Superior temporal gyrus (tissue), 1 donor: ENCODE results near the gene POLRMT.
A peak's percentile ranks its signal among the peaks of the same experiment; 100 is the strongest.
"Not testable (repeated sequence)": the region's sequence is repeated elsewhere in the genome, so short reads cannot be mapped to it uniquely, and the experiment has no call there.

Experiments used
- DNase-seq: peaks from one replicate; pipeline ENCODE4 v3.0.0-alpha.2; 2016; ENCODE audit errors: extremely low spot score

Gene POLRMT

DNA sequence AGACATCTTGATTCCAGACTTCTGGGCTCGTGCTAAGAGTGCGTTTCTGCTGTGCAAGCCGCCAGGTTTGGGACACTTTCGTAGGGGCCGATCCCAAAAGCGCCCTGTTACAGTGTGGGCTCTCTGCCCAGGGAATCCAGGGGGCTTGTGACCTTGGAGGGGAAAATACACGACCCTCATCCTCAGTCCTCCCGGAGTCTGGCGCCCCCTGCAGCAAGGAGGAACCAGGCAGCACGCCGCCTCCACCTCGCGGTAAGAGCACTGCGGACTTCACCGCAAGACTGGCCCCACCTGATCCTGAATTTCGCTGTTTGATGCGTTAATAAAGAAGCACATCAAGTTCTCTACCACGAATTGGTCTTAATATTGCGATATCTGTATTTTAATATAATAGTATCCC, 5.2 kb downstream of the POLRMT start:
- no peak for DNase-seq

DNA sequence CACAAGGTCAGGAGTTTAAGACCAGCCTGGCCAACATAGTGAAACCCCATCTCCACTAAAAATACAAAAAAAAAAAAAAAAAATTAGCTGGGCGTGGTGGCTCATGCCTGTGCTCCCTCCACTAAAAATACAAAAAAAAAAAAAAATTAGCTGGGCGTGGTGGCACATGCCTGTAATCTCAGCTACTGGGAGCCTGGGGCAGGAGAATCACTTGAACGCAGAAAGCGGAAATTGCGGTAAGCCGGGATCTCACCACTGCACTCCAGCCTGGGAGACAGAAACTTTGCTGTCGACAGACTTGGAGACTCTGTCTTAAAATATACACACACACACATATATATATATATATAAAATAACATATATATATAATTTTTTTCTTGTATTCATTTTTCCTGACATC, 6.8 kb downstream of the POLRMT start:
- not testable (repeated sequence) for DNase-seq

DNA sequence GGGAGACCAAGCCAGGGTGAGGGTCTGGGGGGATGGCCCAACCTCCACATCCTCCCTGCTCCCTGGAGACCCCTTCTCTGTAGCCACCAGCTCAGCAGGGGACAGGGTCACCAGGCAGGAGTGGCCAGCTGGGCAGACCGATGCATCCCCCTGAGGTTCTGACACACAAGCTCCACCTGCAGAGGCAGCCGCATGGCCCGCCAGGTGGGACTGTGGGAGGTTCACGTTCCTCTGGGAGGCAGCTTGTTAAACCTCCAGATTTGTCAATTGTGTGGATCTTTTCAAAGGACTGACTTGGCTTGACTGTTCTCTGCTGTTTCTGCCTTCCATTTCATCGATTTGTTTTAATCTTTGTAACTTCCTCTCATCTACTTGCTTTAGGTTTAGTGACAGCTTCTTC, 8.1 kb downstream of the POLRMT start:
- no peak for DNase-seq

- no peak for DNase-seq
Measured at GRCh38 chr19:624433-625109, 8.8 kb downstream of the POLRMT start.

DNA sequence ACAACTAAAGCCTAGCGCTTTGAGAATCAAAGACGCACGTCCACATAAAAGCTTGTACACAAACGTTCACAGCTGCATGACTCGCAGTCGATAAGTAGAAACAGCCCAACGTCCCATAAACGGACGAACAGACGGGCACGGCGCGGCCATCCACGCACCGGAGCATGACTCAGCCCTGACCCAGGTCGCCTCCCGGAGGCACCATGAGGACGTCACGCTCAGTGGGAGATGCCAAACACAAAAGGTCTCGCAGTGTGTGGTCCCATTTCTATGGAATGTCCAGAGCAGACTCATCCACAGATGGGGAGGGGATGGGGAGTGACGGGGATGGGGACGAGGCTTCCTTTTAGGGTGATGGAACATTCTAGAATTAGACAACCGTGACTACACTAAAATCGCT, 9.4 kb downstream of the POLRMT start:
- no peak for DNase-seq

DNA sequence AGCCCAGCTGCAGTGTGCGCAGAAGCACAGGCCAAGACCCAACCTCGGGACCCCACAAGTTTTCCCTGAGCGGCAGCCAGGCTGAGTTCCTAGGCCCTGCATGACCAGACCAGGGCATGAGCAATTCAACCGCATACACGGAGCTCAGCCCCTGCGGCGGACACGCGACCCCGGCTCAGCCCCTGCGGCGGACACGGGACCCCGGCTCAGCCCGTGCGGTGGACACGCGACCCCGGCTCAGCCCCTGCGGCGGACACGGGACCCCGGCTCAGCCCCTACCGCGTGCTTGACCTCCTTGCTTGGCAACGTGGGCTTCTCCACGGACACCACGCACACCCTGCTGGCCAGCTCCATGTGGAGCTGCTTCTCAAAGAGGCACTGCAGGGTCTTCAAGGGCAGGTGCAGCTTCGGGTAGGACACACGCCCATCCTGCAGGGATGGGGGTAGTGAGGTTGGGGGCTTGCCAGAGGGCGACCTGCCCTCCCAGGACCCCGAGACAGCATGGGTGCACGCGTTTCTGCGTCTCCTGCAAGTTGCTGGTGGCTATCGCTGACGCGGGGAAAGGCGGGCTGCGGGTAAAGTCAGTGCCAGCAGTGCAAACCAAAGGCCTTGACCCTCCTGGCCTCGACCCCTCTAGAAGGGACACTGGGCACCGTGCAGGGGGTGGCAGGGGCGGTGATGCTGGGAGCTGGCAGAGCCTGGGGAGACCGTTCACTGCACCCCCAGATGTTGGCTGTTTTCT, 10.0 kb downstream of the POLRMT start:
- no peak for DNase-seq

- no peak for DNase-seq
Measured at GRCh38 chr19:622666-623065, 10.7 kb downstream of the POLRMT start.

GRCh38 chr19:621819-622218, 11.5 kb downstream of the POLRMT start:
- DNase-seq: no peak

DNA sequence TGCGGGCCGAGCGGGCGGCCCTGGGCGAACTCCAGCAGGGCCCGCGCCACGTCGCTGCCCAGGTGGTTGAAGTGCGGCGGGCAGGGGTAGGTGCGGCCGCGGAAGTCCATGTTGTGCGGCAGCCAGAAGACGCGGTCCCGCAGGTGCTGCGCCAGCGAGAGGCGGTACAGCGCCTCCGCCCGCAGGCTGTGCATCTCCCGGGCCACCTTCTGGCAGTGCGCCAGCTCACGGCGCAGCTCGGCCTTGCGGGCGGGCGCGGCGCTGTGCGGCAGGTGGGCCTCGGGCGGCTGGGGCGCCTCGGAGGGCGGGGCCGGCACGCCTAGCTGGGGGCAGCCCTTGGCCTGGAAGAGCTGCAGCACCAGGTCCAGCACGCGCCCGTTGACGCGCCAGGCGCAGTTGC, 12.1 kb downstream of the POLRMT start:
- DNase-seq: not testable (repeated sequence)

DNA sequence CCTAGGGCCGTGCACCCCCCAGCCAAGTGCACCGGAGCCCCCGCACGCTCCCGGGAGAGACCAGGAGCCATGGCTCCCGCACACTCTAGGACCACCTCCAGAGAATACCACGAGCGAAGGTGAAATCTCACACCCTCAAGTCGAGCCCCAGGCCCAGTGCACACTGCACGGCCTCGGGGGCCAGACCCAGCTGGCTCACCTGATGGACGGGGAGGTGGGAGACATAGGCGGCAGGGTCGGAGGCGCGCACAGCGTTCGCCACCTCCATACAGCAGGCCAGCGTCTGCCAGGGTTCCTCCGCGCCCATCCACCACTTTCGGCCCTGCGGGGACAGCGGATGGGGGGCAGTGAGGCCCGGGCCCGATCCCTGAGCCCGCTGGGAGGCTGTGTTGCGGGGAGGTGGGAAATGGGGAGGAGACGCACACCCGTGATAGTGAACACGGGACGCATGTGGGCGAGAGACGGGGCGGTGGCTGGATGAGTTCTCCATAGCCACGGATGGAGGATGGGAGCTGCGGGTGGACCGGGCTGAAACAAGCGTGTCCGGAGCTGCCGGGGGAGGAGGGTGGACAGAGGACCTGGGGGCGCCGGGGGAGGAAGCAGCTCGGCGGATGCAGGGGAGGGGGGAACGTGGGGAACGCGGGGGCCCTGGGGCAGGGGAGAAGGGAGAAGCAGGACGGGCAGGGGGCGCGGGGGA, 13.0 kb downstream of the POLRMT start:
- DNase-seq: no peak

DNA sequence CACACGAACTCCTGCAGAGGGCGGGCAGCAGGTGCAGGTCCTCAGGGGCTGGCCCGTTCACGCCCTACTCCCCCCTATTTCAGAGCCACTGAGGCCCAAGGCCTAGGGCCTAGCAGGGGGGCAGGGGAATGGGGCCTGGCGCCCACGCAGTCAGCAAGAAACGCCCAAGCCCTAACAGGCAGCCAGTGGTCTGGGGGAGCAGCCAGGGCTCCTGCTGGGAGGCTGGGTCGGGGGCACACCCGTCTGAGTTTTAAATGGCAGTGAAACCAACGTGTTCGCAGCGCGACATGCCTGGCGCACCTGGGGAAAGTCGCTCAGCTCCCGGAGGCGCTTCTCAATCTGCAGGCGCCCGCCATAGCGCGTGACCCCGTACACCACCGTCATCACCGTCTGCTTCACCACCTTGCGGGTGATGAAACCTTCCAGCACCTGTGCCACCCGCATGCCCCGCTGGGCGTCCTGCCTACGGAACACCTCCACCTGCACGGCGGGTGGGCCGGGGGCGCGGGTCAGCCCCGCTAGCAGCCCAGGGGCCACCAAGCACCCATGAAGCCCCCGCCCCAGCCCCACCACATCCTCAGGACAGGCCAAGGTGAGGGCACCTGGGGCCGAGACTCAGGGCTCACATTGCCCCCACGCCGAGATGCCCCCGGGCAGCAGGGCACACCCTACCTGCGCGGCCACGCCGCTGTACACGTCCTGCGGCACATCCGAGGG, 13.9 kb downstream of the POLRMT start:
- DNase-seq: no peak

GRCh38 chr19:618674-619285, 14.6 kb downstream of the POLRMT start:
- no peak for DNase-seq

DNA sequence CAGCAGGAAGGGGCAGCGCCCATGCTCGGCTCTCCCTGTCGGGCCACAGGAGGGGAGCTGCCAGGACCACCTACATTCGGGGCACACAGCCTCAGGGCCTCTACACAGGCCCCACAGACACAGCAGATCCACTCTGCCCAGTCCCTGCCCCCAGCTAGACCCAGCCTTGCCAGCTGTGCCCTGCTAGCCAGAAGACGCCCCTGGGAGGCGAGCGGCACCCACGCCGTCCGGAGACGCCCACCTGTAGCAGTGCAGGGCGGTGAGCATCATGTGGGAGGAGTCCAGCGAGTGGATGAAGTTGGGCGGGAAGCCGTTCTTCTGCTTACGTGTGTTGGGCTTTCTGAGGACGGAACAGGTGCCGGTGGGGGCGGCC, 15.1 kb downstream of the POLRMT start:
- DNase-seq: no peak

- DNase-seq: no peak
Measured at GRCh38 chr19:617551-618246, 15.6 kb downstream of the POLRMT start.

DNA sequence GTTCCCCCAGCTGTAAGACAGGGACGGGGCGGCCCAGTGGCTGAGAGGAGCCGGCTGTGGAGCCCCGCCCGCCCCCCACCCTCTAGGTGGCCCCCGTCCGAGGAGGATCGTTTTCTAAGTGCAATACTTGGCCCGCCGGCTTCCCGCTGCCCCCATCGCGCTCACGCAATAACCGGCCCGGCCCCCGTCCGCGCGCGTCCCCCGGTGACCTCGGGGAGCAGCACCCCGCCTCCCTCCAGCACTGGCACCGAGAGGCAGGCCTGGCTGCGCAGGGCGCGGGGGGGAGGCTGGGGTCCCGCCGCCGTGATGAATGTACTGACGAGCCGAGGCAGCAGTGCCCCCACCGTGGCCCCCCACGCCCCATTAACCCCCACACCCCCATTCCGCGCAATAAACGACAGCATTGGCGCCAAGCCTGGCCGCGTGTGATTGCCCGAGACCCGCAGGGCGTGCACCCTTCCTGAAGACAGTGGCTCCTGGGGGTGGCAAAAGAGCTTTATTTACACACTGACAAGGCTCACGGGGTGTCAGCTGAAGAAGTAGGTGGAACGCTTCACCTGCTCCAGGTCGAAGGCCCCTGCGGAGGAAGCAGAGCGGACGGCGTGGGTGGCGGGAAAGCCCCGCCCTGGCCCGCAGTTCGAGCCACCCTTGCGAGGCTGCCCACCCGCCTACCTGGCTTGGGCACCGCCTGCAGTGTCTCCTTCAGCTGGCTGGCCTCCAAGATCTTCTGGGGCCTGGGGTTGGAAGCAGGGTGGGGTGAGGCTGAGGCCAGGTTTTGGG, 16.4 kb downstream of the POLRMT start:
- no peak for DNase-seq

GRCh38 chr19:616062-616700, 17.2 kb downstream of the POLRMT start:
- no peak for DNase-seq

DNA sequence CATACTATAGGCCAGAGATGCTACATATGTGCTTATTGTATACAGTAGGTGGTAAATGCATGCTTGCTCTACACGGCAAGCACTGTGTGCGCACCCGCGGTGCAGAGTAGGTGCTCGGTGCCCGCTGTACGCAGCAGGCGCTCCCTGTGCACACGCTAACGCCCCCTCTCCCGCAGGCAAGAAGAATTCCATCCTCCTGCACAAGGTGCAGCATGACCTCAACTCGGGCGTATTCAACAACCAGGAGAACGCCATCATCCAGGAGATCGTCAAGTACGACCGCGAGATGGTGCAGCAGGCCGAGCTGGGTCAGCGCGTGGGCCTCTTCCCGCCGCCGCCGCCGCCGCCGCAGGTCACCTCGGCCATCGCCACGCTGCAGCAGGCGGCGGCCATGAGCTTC, 17.7 kb downstream of the POLRMT start:
- peak; percentile 8 for DNase-seq

DNA sequence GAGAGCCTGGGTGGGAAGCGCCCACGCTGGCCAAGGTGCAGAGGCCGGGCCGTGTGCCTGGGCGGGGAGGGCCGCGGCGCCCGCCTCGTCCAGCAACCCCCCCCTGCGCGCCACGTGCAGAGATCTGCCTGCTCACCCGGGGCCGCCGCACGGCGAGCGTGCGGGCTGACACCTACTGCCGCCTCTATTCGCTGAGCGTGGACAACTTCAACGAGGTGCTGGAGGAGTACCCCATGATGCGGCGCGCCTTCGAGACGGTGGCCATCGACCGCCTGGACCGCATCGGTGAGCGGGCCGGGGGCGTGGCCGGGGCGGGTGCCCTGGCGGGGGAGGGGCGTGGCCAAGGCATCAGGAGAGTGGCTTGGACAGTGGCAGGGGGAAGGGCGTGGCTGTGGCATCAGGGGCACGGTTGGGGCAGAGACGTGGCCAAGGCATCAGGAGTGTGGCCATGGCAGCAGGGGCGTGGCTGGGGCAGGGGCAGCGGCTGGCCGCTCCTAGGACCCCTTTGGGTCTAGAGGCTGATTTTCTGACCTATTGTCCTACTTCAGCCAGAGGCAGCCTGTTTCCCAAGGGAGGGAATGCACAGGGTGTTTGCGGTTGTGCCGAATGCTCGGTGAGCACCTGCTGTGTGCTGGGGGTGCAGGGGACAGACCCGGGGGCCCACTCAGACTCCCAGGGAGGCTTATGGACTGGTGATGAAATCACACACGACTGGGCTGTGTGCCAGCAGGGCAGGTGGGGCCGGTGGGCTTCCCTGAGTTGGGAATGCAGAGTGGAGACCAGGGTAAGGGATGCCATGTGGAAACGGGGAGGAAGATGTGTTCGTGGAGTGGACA, 19.4 kb downstream of the POLRMT start:
- no peak for DNase-seq

DNA sequence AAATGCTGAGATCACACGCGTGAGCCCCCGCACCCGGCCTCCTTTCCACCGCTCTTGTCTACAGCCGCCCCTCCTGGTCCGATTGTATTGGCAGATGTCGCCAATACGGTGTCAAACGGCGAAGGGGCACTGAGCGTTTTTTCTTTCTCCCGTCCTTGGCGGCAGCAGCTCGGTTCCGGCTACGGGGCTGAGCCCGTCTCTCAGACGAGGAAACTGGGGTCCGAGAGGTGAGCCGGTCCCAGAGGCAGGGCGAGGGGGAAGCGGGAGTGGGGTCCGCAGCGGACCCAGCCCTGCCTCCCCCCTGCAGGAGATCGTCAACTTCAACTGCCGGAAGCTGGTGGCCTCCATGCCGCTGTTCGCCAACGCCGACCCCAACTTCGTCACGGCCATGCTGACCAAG, 20.4 kb downstream of the POLRMT start:
- DNase-seq: no peak
